ENCODE data around the gene FNDC10.

- TF ChIP-seq TAF1 (IDR thresholded peaks at IDR 0.05; ENCODE audit: low read depth) (no peak), MAX (IDR thresholded peaks at IDR 0.05) (no peak), REST (IDR thresholded peaks at IDR 0.05; ENCODE audit: low read depth) (no peak), USF1 (IDR thresholded peaks at IDR 0.05) (no peak)
These were observed 29.0 kb upstream of the FNDC10 start for GRCh38 chr1:1628754-1629429.

Data from Ishikawa (cell line).